ENCODE measurements around the gene KIR2DL1.
"Not testable (repeated sequence)": the region's sequence is repeated elsewhere in the genome, so short reads cannot be mapped to it uniquely, and the experiment has no call there.

KIR2DL1 gene

GRCh38 chr19:54769646-54770045 lies at the start of gene KIR2DL1:
TSS of gene KIR2DL1 (plus strand) at chr19:54769793. CDS start at chr19:54769851, 58 bp downstream.
- DNase-seq (ENCODE audit: low spot score): not testable (repeated sequence)

GRCh38 chr19:54724142-54724541 lies 45.5 kb upstream of the KIR2DL1 start, which contains the start of gene KIR3DL3:
TSS of gene KIR3DL3 (plus strand) at chr19:54724442. CDS start at chr19:54724497, 55 bp downstream.
- DNase-seq (ENCODE audit: low spot score): no peak

GRCh38 chr19:54724644-54725043 lies 44.9 kb upstream of the KIR2DL1 start:
- no peak for DNase-seq (ENCODE audit: low spot score)

DNA sequence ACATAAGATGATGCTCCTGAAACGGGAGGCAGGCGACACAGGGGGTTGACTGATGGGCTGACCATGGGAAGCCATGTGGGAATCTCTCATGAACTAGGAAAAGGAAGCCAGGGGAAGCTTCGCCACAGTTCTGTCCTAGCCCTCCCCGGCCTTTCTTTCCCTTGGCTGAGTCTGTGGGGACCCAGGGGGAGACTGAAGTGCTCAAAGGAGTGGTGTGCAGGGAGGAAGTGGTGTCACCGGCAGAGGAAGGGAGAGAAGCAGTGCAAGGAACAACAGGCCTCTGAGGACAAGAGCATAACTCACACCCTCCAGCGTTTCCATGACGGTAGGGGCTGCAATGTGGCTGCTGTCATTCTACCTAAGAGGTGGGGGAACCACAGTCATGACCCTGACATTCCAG lies 44.3 kb upstream of the KIR2DL1 start:
- DNase-seq (ENCODE audit: low spot score): no peak

DNA sequence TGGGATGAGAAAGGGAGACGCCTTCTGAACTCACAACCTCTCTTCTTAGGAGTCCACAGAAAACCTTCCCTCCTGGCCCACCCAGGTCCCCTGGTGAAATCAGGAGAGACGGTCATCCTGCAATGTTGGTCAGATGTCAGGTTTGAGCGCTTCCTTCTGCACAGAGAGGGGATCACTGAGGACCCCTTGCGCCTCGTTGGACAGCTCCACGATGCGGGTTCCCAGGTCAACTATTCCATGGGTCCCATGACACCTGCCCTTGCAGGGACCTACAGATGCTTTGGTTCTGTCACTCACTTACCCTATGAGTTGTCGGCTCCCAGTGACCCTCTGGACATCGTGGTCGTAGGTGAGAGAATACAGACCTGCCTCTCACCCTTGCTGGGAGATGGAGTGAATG lies 42.0 kb upstream of the KIR2DL1 start:
- DNase-seq (ENCODE audit: low spot score): no peak

DNA sequence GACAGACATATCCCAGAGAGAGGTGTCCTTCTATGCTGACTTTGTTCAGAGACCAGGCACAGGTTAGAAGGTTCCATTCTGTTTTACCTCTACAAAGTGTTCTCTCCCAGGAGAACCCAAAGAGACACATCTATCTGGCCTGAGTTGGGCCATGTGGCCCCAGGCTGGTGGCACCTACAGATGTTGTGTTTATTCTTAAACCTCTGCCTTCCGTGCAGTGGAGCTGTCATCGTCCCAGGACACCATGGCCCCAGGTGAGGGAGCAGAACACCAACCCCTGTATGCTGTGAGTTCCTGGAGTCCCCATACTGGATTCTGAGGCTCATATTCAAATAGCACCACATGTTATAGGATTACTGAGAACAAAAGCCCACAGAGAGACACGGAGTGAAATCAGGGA lies 41.4 kb upstream of the KIR2DL1 start:
- DNase-seq (ENCODE audit: low spot score): no peak

DNA sequence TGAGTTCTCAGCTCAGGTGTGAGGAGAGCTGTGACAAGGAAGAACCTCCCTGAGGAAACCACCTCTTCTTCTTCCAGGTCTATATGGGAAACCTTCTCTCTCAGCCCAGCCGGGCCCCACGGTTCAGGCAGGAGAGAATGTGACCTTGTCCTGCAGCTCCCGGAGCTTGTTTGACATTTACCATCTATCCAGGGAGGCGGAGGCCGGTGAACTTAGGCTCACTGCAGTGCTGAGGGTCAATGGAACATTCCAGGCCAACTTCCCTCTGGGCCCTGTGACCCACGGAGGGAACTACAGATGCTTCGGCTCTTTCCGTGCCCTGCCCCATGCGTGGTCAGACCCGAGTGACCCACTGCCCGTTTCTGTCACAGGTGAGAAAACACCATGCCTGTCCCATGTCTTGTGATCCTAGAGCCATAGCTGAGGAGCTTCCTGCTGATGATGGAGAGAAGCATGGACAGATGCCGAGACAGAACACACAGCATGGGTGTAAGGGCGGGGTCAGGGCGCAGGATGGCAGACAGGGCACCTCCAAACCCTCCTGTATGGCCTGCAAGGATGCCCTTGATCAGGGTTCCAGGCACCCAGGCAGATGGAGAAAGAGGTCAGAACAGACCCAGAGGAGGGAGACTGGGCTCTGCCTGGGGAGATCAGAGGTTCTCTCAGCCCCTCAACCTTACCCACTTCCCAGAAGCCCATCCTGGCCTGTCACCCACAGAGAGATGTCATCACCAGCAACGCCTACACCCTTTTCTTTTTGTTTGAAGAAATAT lies 40.0 kb upstream of the KIR2DL1 start:
- DNase-seq (ENCODE audit: low spot score): no peak

DNA sequence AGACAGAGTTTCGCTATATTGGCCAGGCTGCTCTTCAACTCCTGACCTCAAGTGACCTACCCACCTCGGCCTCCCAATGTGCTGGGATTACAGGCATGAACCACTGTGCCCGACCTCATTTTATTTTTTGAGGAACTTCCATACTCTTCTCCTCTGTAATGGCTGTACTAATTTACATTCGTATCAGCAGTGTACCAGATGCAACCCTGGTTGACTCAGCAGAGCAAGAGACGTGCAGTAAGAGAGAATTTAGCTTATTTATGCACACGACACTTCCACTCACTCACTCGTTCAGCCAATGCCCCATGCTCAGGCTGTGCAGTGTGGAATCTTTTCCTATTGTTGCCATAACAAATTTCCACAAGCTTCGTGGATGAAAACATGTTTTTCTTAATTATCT lies 38.4 kb upstream of the KIR2DL1 start:
- DNase-seq (ENCODE audit: low spot score): no peak

GRCh38 chr19:54738306-54738705 lies 31.3 kb upstream of the KIR2DL1 start, which contains the start of gene KIR2DL3:
TSS of gene KIR2DL3 (plus strand) at chr19:54738513. CDS start at chr19:54738546, 33 bp downstream.
- not testable (repeated sequence) for DNase-seq (ENCODE audit: low spot score)

GRCh38 chr19:54738715-54739114 lies 30.9 kb upstream of the KIR2DL1 start:
- no peak for DNase-seq (ENCODE audit: low spot score)

GRCh38 chr19:54739587-54740497 lies 29.8 kb upstream of the KIR2DL1 start:
- DNase-seq (ENCODE audit: low spot score): no peak

DNA sequence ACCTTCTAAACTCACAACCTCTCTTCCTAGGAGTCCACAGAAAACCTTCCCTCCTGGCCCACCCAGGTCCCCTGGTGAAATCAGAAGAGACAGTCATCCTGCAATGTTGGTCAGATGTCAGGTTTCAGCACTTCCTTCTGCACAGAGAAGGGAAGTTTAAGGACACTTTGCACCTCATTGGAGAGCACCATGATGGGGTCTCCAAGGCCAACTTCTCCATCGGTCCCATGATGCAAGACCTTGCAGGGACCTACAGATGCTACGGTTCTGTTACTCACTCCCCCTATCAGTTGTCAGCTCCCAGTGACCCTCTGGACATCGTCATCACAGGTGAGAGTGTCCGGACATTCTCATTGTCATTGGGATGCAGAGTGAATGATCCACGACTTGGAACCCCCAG lies 27.6 kb upstream of the KIR2DL1 start:
- not testable (repeated sequence) for DNase-seq (ENCODE audit: low spot score)

DNA sequence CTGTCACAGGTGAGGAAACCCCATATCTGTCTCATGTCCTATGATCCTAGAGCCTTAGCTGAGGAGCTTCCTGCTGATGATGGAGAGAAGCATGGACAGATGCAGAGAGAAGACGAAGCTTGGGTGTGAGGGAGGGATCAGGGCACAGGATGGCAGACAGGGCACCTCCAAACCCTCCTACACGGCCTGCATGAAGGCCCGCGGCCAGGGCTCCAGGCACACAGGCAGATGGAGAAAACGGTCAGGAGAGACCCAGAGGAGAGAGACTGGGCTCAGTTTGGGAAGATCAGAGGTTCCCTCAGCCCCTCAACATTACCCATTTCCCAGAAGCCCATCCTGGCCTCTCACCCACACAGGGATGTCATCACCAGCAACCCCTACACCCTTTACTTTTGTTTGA lies 25.5 kb upstream of the KIR2DL1 start:
- DNase-seq (ENCODE audit: low spot score): not testable (repeated sequence)

GRCh38 chr19:54747614-54748322 lies 21.8 kb upstream of the KIR2DL1 start:
- DNase-seq (ENCODE audit: low spot score): not testable (repeated sequence)

DNA sequence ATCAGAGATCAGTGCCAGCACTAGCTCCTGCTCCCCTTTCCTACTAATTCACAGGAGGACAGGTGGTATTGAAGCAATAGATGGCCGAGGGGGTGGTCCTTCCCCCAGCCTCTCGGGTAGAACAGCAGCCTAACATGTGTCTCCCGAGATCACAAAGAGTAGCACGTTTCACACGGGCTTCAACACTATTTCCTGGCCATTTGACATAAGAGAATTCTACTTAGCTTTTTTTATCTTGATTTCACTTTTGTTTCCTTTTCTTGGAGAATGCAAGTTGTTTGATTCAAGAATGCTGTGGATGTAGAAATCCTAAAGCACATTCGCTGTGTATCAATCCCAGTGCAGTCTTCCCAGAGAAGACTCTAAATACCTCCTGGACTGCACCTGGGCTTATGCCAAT lies 19.3 kb upstream of the KIR2DL1 start:
- DNase-seq (ENCODE audit: low spot score): not testable (repeated sequence)

- not testable (repeated sequence) for DNase-seq (ENCODE audit: low spot score)
These were observed 13.1 kb upstream of the KIR2DL1 start for GRCh38 chr19:54756204-54757110.

GRCh38 chr19:54758577-54758976 lies 11.0 kb upstream of the KIR2DL1 start:
- DNase-seq (ENCODE audit: low spot score): not testable (repeated sequence)

GRCh38 chr19:54764219-54764618 lies 5.4 kb upstream of the KIR2DL1 start:
- DNase-seq (ENCODE audit: low spot score): not testable (repeated sequence)

DNA sequence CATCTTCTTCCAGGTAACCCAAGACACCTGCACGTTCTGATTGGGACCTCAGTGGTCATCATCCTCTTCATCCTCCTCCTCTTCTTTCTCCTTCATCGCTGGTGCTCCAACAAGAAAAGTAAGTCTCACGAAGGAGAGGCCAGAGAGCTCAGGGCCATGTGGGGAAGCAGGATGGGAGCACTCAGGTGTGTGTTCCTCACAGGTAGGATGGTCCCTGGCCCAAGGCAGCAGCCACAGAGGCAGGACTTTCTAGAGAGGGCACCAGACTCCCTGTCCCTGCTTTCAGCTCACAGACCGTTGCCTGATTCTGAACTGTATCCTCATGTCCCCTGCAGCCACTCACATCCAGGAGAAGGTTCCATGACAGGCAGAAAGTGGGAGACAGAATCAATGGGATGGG lies 3.1 kb upstream of the KIR2DL1 start:
- not testable (repeated sequence) for DNase-seq (ENCODE audit: low spot score)

- DNase-seq (ENCODE audit: low spot score): not testable (repeated sequence)
These were observed 918 bp downstream of the KIR2DL1 start for GRCh38 chr19:54770511-54770910.
